ENCODE measurements around the gene KRTAP10-2. TPM values are rescaled to one million over a fixed set of nuclear protein-coding genes. Genes with fewer than 3 reads are reported as not detected.

KRTAP10-2 gene
- total and polyA plus RNA-seq, 9 of the 15 experiments (the other 6 are each of a cell fraction or from before 2014, with no cell fraction given), result not detected

- no peaks in the 10 kb centered on the region for H3K79me2 ChIP-seq (ENCODE audit: control insufficient read depth, insufficient read depth, low read length)
- no peaks in the 10 kb centered on the region for H3K36me3 ChIP-seq (ENCODE audit: control insufficient read depth, insufficient read depth, low read length)
Measured at GRCh38 chr21:44532712-44533111, 18.6 kb downstream of the KRTAP10-2 start.

More at GRCh38 chr21:44532712-44533111, 18.6 kb downstream of the KRTAP10-2 start:
- Histone ChIP-seq H3K9me1 (ENCODE audit: control insufficient read depth, insufficient read depth, low read length) (no peaks in the 10 kb centered on the region), H3K4me2 (ENCODE audit: insufficient read depth, low read length) (no peak overlapping the region), H3K9me3 (replicated peaks; ENCODE audit: control insufficient read depth, insufficient read depth, low read depth, low read length) (no peaks in the 10 kb centered on the region; the same call in 1 of the 2 replicates), H3K4me1 (replicated peaks in 1 of 2; ENCODE audit: control insufficient read depth in 2 of 2, insufficient read depth in 2 of 2, low read length in 2 of 2) (peaks cover 0 to 17% of the 10 kb centered on the region in 2 experiments; a peak in 2 of 5 replicates), H3K4me3 (no peak overlapping the region), H3K27ac (ENCODE audit: extremely low read depth, low read depth, low read length) (no peak overlapping the region), H3K27me3 (ENCODE audit: control insufficient read depth in 2 of 2, insufficient read depth in 2 of 2, low read length in 2 of 2) (peaks cover 36 to 58% of the 10 kb centered on the region in 2 experiments), H4K20me1 (replicated peaks; ENCODE audit: control insufficient read depth, insufficient read depth, low read length) (peaks cover 16% of the 10 kb centered on the region; the same call in 1 of the 2 replicates), H3K9ac (ENCODE audit: insufficient read depth in 1 of 2, low read depth in 2 of 2, low read length in 2 of 2) (no peak overlapping the region), H2AFZ (ENCODE audit: low read depth, low read length) (no peak overlapping the region)
- WGBS (ENCODE audit: insufficient coverage, low coverage, missing lambda C conversion rate), result 8% methylated on average over 16 of the region's 16 CpGs
- BruUV-seq (replicated peaks), result no TSS peak
- in situ Hi-C loops (cut with MboI), result no loop called here
- DNase-seq (ENCODE audit: extremely low read depth in 1 of 4, low spot score in 3 of 4) (no peak), ATAC-seq (no peak), FAIRE-seq (no peak)
- ChIA-PET CTCF (ENCODE audit: low intra/inter-chr PET ratio) (no interaction called here), POLR2A (interaction anchor here (0.7 to 1.4 kb wide), 2 partner anchors 15 to 25 kb away, joined by 3 read pairs; no protein-coding TSS in a partner anchor)
- TF ChIP-seq POLR2B (IDR thresholded peaks at IDR 0.05; ENCODE audit: low read depth, partially characterized antibody) (no peak), NFYB (IDR thresholded peaks at IDR 0.05; ENCODE audit: extremely low read depth, insufficient read length) (no peak), PHB2 (IDR thresholded peaks at IDR 0.05; ENCODE audit: low read depth) (no peak), ZNF133 (CRISPR knock-in tag; IDR thresholded peaks at IDR 0.05) (no peak), NONO (IDR thresholded peaks at IDR 0.05; ENCODE audit: low read depth in 2 of 2, low read length in 1 of 2) (no peak), ATF4 (CRISPR knock-in tag; IDR thresholded peaks at IDR 0.05) (no peak), ZNF253 (CRISPR knock-in tag; conservative IDR thresholded peaks at IDR 0.05) (no peak), ZNF668 (CRISPR knock-in tag; IDR thresholded peaks at IDR 0.05) (no peak), SAP30 (IDR thresholded peaks at IDR 0.05; ENCODE audit: borderline replicate concordance, insufficient read depth, low read depth, low read length, poor library complexity, severe bottlenecking) (no peak), ETS1 (conservative IDR thresholded peaks at IDR 0.05; ENCODE audit: control insufficient read depth, low read depth, low read length) (no peak), MAFK (IDR thresholded peaks at IDR 0.05; ENCODE audit: low read length) (no peak), ADNP (tag; IDR thresholded peaks at IDR 0.05) (no peak), ZNF408 (CRISPR knock-in tag; IDR thresholded peaks at IDR 0.05; ENCODE audit: low read depth) (no peak)
- intact Hi-C loops (cut with micrococcal nuclease), result no loop called here

All from K562 (cell line).